ENCODE data around the gene ASS1.
A peak's percentile ranks its signal among the peaks of the same experiment; 100 is the strongest.

The ASS1 gene

DNA sequence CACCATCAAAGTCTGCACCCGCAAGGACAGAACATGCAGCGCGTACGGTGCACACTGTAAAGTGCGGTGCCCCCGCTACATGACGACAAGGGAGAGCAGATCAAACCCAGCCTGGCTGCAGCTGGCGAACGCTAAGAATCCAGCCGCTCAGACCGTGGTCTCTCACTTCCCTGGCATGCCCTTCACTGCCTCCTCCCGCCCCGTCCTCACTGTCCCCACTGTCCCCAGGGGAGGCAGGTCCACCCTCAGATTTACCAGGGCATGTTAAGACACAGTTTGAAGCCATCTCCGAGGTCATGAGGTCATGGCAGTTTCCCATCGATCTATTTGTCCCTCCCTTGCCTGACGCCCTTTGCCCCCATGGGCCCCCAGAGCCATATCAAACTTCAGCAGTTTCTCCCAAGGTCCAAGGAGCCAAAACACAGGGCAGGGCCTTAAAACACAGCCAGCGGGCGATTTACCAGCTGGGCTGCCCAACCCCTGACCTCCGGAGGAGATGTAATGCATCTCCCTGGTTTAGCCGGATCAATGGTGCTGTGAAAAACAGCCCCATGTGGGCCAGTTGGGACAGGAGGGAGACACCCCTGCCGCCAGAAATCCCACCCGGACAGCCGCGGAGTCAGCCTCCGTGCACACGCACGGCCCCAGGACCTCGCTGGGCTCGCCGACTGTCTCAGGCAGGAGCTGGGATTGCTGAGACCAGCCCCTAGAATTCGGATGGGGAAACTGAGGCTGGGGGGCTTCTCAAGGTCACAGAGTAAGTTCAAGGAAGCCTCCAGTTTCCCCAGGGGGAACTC lies 82.3 kb downstream of the ASS1 start:
- Histone ChIP-seq H3K9ac (ENCODE audit: low read length) (no peak overlapping the region), H3K27me3 (ENCODE audit: control insufficient read depth, insufficient read depth, low read length) (peaks cover 6% of the 10 kb centered on the region), H3K4me1 (ENCODE audit: control insufficient read depth, insufficient read depth, low read length) (no peaks in the 10 kb centered on the region)

DNA sequence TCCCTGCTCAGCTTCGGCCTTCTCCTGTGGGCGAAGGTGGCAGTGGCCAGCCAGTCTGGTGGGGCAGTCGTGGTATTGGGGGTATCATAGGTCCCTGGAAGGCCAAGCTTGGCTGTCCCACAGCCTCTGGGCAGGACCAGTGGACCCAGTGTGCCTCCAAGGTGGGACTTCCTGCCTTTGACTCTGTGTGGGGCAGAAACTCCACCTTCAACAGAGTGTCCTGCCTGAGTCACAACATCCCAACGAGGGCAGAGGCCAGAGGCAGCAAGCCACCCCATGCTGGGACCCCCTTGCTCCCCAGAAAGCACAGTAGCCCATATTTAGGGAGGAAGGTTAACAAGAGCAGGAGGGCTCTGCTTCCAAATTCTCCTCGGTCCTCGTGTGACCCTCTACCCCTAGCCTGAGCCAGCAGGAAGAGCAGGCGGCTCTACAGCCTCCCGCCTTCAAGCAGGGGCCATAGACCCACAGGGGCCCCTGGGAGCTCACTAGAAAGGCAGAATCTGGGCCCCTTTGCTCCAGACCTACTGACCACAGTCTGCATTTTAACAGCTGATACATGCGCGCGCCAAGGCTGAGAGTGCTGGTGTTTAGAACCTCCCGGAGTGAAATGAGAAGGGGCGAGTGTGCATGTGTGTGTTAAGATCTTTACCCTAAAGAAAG lies 83.0 kb downstream of the ASS1 start:
- Histone ChIP-seq H3K9ac (ENCODE audit: low read length) (no peak overlapping the region), H3K4me3 (ENCODE audit: low read length) (no peak overlapping the region), H3K36me3 (ENCODE audit: control insufficient read depth, insufficient read depth, low read length) (no peaks in the 10 kb centered on the region), H3K4me1 (ENCODE audit: control insufficient read depth, insufficient read depth, low read length) (no peaks in the 10 kb centered on the region), H3K27me3 (ENCODE audit: control insufficient read depth, insufficient read depth, low read length) (peaks cover 6% of the 10 kb centered on the region), H3K9me3 (ENCODE audit: control insufficient read depth, low read length) (no peaks in the 10 kb centered on the region)

More for the DNA sequence above, 82.3 kb downstream of the ASS1 start:
- Histone ChIP-seq H3K36me3 (ENCODE audit: control insufficient read depth, insufficient read depth, low read length) (no peaks in the 10 kb centered on the region), H3K9me3 (ENCODE audit: control insufficient read depth, low read length) (no peaks in the 10 kb centered on the region), H3K4me3 (ENCODE audit: low read length) (no peak overlapping the region)

DNA sequence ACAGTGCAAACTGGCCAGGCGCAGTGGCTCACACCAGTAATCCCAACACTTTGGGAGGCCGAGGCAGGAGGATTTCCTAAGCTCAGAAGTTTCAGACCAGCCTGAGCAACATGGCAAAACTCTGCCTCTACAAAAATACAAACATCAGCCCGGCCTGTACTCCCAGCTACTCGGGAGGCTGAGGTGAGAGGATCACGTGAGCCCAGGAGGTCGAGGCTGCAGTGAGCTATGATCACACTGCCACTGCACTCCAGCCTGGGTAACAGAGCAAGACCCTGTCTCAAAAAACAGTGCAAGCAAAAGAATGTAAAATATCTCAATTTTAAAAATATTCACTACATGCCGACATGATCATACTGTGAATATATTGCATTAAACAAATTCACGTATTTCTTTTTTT lies 83.9 kb downstream of the ASS1 start:
- H3K4me1 ChIP-seq (ENCODE audit: control insufficient read depth, insufficient read depth, low read length), result no peaks in the 10 kb centered on the region
- no peaks in the 10 kb centered on the region for H3K9me3 ChIP-seq (ENCODE audit: control insufficient read depth, low read length)
- H3K9ac ChIP-seq (ENCODE audit: low read length), result no peak overlapping the region
- H3K36me3 ChIP-seq (ENCODE audit: control insufficient read depth, insufficient read depth, low read length), result no peaks in the 10 kb centered on the region
- H3K27me3 ChIP-seq (ENCODE audit: control insufficient read depth, insufficient read depth, low read length), result peaks cover 6% of the 10 kb centered on the region
- H3K4me3 ChIP-seq (ENCODE audit: low read length), result no peak overlapping the region

DNA sequence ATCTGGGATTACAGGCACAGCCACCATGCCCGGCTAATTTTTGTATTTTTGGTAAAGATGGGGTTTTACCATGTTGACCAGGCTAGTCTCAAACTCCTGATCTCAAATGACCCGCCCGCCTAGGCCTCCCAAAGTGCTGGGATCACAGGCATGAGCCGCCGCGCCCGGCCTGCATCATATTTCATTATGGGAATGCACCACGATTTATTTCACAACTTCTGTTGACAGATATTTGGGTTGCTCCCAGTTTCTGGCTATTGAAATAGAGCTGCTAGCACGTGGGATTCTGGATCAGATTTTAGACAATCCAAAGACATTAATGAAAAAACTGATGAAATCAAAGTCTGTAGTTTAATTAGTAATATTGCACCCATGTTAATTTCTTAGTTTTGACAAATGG lies 86.2 kb downstream of the ASS1 start:
- Histone ChIP-seq H3K36me3 (ENCODE audit: control insufficient read depth, insufficient read depth, low read length) (no peaks in the 10 kb centered on the region), H3K4me3 (ENCODE audit: low read length) (no peak overlapping the region), H3K4me1 (ENCODE audit: control insufficient read depth, insufficient read depth, low read length) (no peaks in the 10 kb centered on the region), H3K9ac (ENCODE audit: low read length) (no peak overlapping the region), H3K27me3 (ENCODE audit: control insufficient read depth, insufficient read depth, low read length) (peaks cover 21% of the 10 kb centered on the region), H3K9me3 (ENCODE audit: control insufficient read depth, low read length) (no peaks in the 10 kb centered on the region)

DNA sequence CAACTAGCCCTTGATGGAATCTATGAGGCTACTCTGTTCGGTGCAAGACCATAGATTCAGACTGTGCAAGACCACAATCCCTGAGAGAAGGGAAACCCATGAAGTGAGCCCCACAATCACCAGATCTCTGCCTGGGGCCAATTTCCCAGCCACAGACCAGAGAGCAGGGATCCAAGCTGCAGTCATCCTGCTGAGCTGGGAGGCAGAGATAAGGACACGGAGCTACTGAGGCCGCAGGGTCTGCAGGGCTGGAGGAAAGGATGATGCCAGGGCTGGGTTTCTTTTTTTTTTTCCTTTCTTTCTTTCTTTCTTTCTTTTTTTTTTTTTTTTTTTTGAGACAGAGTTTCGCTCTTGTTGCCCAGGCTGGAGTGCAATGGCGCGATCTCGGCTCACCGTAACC lies 86.9 kb downstream of the ASS1 start:
- no peaks in the 10 kb centered on the region for H3K9me3 ChIP-seq (ENCODE audit: control insufficient read depth, low read length)
- H3K4me3 ChIP-seq (ENCODE audit: low read length), result no peak overlapping the region
- no peaks in the 10 kb centered on the region for H3K4me1 ChIP-seq (ENCODE audit: control insufficient read depth, insufficient read depth, low read length)
- H3K27me3 ChIP-seq (ENCODE audit: control insufficient read depth, insufficient read depth, low read length), result peaks cover 25% of the 10 kb centered on the region
- no peak overlapping the region for H3K9ac ChIP-seq (ENCODE audit: low read length)
- no peaks in the 10 kb centered on the region for H3K36me3 ChIP-seq (ENCODE audit: control insufficient read depth, insufficient read depth, low read length)

DNA sequence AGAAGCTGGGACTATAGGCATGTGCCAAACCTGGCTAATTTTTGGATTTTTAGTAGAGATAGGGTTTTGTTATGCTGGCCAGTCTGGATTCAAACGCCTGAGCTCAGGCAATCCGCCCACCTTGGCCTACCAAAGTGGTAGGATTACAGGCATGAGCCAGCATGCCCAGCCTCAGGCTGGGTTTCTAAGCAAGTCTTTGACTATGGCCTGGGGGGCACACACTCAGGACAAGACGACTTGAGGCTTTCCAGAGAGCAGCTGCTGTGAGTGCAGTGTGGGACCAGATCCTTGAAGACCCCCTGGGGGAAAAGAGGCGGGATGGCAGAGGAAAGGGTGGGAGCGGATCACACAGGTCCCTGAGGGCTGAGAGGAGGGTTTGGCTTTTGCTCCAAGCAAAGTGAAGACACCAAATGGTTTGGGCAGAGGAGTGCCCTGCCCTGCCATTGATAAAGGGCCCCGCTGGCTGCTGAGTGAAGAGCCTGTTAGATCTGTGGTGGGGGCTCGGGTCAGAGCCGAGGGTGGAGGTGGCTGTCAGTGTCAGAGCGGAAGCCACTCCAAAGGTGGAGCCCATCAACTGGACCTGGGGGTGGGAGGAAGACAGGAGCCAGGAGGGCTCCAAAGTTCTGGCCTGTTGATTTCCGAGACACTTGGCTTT lies 87.8 kb downstream of the ASS1 start:
- H3K4me1 ChIP-seq (ENCODE audit: control insufficient read depth, insufficient read depth, low read length), result no peaks in the 10 kb centered on the region
- no peaks in the 10 kb centered on the region for H3K9me3 ChIP-seq (ENCODE audit: control insufficient read depth, low read length)
- H3K27me3 ChIP-seq (ENCODE audit: control insufficient read depth, insufficient read depth, low read length), result peaks cover 31% of the 10 kb centered on the region

DNA sequence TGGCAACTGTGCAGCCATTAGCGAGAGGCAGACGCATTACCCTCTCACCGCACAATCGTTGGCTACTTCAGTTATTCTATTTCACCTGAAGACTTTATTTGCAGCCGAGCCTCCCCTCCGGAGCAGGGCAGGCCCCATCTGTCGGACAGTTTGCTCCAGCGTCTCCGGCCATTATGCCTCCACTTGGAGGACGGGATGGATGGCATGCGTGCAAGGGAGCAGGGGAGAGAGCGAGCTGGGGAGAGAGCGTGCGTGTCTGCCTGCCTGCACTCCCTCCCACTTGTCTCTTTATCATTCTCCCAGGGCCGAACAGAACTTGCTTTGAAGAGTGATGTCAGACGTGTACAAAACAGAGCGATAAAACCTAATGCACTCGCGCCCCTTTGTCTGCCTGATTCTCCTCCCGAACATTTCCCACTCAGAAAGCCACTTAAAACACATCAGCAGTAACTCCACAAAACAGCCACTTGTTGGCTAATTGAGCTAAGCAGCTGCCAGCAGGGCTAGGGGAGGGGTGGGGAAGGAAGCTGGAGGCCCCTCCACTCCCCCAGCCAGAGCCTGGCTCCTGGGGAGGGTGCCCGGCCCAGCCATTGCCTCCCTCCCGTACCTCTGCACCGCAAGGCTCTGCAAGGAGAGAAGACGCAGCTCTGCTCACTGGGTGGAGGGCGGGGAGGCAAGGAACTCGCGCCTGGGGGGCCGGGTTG lies 91.2 kb downstream of the ASS1 start:
- no peak overlapping the region for H3K4me3 ChIP-seq (ENCODE audit: low read length)
- no peaks in the 10 kb centered on the region for H3K4me1 ChIP-seq (ENCODE audit: control insufficient read depth, insufficient read depth, low read length)
- H3K27me3 ChIP-seq (ENCODE audit: control insufficient read depth, insufficient read depth, low read length), result peaks cover 54% of the 10 kb centered on the region
- H3K9me3 ChIP-seq (ENCODE audit: control insufficient read depth, low read length), result no peaks in the 10 kb centered on the region
- no peaks in the 10 kb centered on the region for H3K36me3 ChIP-seq (ENCODE audit: control insufficient read depth, insufficient read depth, low read length)
- H3K9ac ChIP-seq (ENCODE audit: low read length), result peak overlapping the region; percentile 2

More for the DNA sequence above, 87.8 kb downstream of the ASS1 start:
- Histone ChIP-seq H3K36me3 (ENCODE audit: control insufficient read depth, insufficient read depth, low read length) (no peaks in the 10 kb centered on the region), H3K9ac (ENCODE audit: low read length) (no peak overlapping the region), H3K4me3 (ENCODE audit: low read length) (no peak overlapping the region)

DNA sequence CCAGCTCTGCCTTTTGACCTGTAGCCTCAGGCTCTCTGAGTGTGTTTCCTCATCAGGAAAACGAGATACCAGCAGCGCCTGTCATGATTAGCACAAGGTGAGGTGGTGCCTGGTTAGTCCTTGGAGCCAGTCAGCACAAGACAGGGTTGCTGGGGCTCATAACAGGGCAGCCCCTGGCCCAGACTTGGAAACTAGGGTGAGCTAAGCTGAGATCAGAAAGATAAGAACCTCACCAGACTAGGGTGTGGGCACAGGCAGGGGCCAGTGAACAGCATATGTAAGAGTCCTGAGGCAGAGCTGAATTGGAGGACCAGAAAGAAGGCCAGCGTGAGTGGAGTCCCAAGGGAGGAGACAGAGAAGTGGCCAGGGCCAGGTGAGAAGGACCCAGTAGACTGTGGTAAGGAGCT lies 91.9 kb downstream of the ASS1 start:
- Histone ChIP-seq H3K36me3 (ENCODE audit: control insufficient read depth, insufficient read depth, low read length) (no peaks in the 10 kb centered on the region), H3K9me3 (ENCODE audit: control insufficient read depth, low read length) (no peaks in the 10 kb centered on the region), H3K4me3 (ENCODE audit: low read length) (no peak overlapping the region), H3K4me1 (ENCODE audit: control insufficient read depth, insufficient read depth, low read length) (no peaks in the 10 kb centered on the region), H3K9ac (ENCODE audit: low read length) (no peak overlapping the region), H3K27me3 (ENCODE audit: control insufficient read depth, insufficient read depth, low read length) (peaks cover 56% of the 10 kb centered on the region)

DNA sequence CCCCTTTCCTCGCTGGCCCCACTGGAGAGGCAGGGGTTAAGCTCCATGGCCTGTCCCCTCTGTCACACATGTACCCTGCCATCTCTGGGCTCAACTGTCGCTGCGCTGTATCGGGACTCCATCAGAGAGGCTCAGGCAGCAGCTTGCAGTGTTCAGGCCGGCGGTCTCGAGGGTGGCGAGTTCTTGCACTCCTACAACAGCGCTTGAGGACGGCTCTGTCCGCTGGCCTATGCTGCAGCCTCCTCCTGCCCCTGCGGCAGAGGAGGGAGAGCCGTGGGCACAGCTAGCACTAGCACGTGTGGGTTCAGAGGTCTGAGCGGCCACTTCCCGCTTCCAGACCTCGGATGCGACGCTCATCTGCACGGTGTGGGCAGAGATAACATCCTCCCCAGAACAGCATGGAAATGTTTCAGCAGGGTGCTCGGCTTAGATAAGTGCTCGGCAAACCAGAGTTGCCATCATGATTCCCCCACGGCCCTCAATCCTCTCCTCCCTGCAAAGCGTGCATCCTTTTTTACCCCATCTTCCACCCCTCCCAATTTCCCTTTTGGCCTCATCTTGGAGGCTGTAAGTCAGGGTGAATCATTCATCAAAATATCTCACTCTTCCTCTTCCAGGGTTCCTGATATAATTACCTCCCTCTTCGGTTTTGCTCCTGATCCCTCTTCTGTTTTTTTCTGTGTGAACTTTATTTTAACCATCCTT lies 92.7 kb downstream of the ASS1 start:
- no peak overlapping the region for H3K9ac ChIP-seq (ENCODE audit: low read length)
- H3K36me3 ChIP-seq (ENCODE audit: control insufficient read depth, insufficient read depth, low read length), result no peaks in the 10 kb centered on the region
- no peaks in the 10 kb centered on the region for H3K9me3 ChIP-seq (ENCODE audit: control insufficient read depth, low read length)
- H3K27me3 ChIP-seq (ENCODE audit: control insufficient read depth, insufficient read depth, low read length), result peaks cover 60% of the 10 kb centered on the region
- no peak overlapping the region for H3K4me3 ChIP-seq (ENCODE audit: low read length)
- no peaks in the 10 kb centered on the region for H3K4me1 ChIP-seq (ENCODE audit: control insufficient read depth, insufficient read depth, low read length)

DNA sequence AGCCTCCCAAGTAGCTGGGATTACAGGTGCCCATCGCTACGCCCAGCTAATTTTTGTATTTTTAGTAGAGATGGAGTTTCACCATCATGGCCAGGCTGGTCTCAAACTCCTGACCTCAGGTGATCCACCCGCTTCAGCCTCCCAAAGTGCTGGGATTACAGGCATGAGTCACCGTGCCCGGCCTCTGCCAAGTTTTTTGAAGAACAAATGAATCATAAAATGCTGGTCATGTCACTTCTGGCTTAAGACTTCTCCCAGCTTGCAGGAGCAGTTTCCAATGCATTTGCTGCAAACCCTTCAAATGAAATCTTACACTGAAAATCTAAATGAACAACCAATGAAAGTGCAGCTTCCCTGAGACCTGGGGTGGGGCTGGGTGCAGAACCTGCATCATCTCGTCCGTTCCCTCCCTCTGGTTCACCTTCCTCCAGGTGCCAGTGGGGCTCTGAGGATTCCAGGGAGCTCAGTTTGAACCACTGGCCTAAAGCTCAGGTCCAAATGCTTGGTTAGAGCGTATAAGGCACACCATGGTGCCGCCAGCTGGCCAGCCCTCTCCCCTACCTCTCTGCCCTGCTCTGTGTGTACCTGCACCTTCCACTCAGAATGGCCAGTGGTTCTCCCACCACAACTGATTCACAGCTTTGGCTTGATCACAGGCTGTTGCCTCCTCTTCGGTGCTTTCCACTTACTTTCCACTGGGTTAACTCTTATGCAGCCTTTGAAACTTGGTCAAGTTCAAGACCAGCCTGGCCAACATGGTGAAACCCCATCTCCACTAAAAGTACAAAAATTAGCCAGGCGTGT lies 94.9 kb downstream of the ASS1 start:
- Histone ChIP-seq H3K9me3 (ENCODE audit: control insufficient read depth, low read length) (no peaks in the 10 kb centered on the region), H3K4me3 (ENCODE audit: low read length) (no peak overlapping the region), H3K36me3 (ENCODE audit: control insufficient read depth, insufficient read depth, low read length) (no peaks in the 10 kb centered on the region), H3K4me1 (ENCODE audit: control insufficient read depth, insufficient read depth, low read length) (no peaks in the 10 kb centered on the region), H3K9ac (ENCODE audit: low read length) (no peak overlapping the region), H3K27me3 (ENCODE audit: control insufficient read depth, insufficient read depth, low read length) (peaks cover 55% of the 10 kb centered on the region)

DNA sequence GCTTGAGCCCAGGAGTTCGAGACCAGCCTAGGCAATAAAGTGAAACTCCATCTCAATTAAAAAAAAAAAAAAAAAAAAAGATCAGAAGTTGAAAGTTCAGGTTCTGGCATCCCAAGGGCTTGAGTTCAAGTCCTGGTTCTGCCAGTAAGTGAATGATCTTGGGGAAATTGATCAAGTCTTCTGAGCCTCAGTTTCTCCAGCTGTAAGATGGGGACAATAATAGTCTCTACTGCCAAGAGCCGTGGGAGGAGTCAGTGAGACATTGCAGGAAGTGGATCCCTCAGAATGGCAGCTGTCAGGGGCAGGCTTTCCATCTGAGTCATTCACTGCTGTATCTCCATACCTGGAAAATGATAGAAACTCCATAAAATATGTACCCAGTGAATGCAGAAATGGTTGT lies 96.8 kb downstream of the ASS1 start:
- no peaks in the 10 kb centered on the region for H3K9me3 ChIP-seq (ENCODE audit: control insufficient read depth, low read length)
- no peak overlapping the region for H3K9ac ChIP-seq (ENCODE audit: low read length)
- no peaks in the 10 kb centered on the region for H3K4me1 ChIP-seq (ENCODE audit: control insufficient read depth, insufficient read depth, low read length)
- H3K36me3 ChIP-seq (ENCODE audit: control insufficient read depth, insufficient read depth, low read length), result no peaks in the 10 kb centered on the region
- no peak overlapping the region for H3K4me3 ChIP-seq (ENCODE audit: low read length)
- peaks cover 39% of the 10 kb centered on the region for H3K27me3 ChIP-seq (ENCODE audit: control insufficient read depth, insufficient read depth, low read length)
